ENCODE results near the gene RANBP3L.
"Not testable (repeated sequence)": the region's sequence is repeated elsewhere in the genome, so short reads cannot be mapped to it uniquely, and the experiment has no call there.

The RANBP3L gene

GRCh38 chr5:36285837-36286615, 15.7 kb downstream of the RANBP3L start:
- DNase-seq (ENCODE audit: low read depth) = no peak

- not testable (repeated sequence) for DNase-seq (ENCODE audit: low read depth)
Observed at GRCh38 chr5:36283775-36284174, 17.9 kb downstream of the RANBP3L start.

DNA sequence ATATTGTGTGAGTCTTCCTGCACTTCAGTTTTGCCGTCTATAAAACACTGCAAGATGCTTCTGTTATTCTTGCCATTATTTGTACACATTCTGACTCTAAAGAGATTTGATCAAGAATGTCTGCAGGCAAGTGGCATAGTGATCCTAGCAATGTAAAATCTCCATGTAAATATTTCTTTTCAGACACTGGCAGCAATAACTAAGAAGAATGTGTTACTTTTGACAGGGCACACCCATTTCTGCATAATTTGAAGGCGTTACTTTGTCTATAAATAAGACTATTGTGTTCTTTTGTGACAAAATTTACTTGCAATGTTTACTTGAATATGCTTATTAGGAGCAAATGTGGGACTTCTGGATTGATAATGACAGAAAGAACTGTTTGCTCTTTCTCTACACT, 20.1 kb downstream of the RANBP3L start:
- no peak for DNase-seq (ENCODE audit: low read depth)

DNA sequence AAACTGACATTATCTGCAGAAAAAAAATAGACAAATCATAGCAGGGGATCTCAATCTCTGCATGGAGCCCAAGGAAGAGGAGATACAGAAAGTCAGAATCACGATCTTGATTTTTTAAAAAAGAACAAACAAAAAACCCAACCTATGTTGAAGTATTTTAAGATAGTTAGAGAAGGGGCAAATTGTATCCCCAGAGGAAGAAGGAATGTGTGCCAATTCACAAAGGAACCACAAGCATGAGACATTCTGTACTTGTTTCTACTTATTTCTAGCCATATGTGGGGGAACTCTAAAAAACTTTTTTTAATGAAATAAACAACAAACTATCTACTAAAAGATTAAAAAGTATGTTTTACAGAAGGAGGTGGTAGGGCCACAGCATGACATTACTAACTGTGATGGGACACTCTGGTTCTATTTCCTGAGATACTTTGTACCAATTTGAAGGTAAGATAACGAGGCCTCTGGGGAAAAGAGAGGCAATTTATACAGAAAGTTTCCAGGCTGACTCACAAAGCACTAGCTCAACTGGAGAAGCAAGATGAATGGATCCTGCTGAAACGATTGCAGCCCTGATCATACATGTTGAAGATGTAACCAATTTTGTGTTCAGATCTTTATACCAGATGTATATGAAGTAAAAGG, 22.5 kb downstream of the RANBP3L start:
- no peak for DNase-seq (ENCODE audit: low read depth)

GRCh38 chr5:36277521-36278176, 24.1 kb downstream of the RANBP3L start:
- no peak for DNase-seq (ENCODE audit: low read depth)

DNA sequence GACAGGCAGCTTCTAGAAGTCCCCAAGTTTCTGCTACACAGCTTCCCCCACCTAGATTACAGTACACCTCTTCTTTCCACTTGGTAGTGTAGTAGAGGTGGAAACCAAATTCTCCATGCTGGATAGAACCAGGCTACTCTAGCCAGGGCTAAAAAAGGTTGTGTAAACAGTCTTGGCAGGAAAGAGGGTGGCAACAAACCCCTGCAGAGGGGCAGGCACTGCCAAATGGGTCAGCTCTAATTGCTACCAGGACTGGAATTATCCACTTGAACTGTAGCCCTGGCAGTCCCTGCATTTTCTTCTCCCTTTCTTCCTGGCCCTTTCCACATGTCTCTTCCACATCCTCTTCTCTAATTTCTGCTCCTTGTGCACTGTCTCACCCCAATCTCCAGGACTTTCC, 24.8 kb downstream of the RANBP3L start:
- DNase-seq (ENCODE audit: low read depth) = no peak

DNA sequence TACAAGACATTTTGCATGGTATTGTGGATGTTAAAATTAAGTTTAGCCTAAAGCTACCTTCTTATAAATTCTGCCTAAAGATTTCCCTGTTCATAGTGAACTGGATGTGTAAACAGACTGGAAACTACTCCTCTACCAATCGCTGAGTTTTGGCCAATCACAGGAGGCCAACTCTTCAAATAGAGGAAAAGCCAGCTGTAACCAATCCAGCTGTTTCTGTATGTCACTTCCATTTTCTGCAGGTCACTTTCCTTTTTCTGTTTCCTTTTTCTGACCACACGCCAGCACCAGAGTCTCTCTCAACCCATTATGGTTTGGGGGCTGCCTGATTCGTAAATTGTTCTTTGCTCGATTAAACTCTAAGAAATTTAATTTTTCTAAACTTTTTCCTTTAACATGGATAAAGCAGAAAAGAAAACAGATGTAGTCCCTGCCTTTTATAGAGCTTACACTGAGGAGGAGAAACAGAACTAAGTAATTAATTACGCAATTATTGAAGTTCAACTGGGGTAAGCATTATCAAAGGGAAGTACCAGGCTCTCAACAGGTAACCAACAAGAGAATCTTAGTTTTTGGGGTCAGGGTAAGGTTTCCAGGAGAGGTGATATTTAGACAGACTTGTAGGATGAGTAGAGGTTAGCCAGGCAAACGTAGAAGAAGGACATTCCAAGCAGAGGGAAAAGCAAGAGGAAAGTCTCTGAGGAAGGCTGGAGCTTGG, 27.7 kb downstream of the RANBP3L start:
- DNase-seq (ENCODE audit: low read depth) = no peak

GRCh38 chr5:36272136-36272690, 29.5 kb downstream of the RANBP3L start:
- no peak for DNase-seq (ENCODE audit: low read depth)

DNA sequence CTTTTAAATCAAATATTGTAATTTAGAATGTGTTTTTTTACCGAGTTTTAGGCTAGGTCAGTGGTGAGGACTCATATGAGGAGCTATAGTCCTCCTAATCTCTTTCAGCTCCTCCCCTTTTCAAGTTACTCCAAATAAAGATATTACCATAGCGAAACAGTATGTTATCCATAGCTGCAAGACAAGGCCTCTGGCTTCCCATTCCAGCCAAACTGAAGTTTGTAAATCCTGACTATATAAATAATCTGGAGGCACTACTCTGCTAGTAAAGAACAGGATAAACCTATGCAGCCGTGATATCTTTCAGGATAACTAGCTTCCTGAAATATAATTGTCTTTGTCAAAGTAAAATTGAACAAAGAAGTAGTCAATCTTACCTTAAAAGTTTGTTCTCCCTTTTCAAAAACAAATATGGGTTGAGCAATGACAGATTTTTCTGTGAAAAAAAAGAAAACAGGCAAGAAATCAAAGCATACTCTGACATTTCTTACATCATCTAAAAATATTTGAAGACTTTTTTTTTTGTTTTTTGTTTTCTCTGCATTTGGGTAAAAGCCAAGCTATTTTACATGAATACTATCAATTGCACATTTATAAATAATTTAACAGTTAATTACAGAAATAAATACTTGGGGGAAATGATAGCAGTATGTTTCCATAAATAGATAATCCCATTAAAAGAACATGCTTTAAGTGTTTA, 30.7 kb downstream of the RANBP3L start:
- DNase-seq (ENCODE audit: low read depth) = no peak

DNA sequence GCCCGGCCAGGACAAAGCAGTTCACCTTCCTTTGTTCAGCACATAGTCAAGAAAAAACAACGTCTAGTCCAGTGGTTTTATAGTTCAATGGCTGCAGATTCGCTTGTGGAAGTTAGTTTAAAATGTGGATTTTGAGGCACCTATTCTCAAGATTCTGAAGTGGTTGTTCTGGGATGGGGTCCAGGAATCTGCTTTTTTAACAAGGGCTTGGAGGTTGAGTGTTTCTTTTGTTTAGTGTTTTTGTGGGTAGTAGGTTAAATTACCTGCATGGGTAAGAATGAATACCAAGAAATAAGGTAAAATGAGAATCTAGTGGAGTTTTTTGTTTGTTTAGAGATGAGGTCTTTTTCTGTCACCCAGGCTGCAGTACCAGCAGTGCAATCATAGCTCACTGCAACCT, 31.5 kb downstream of the RANBP3L start:
- DNase-seq (ENCODE audit: low read depth) = no peak

- no peak for DNase-seq (ENCODE audit: low read depth)
Observed at GRCh38 chr5:36269478-36269877, 32.2 kb downstream of the RANBP3L start.

GRCh38 chr5:36267905-36268304, 33.8 kb downstream of the RANBP3L start:
- no peak for DNase-seq (ENCODE audit: low read depth)

GRCh38 chr5:36264202-36264760, 37.4 kb downstream of the RANBP3L start:
- DNase-seq (ENCODE audit: low read depth) = no peak

GRCh38 chr5:36261186-36261585, 40.5 kb downstream of the RANBP3L start:
- no peak for DNase-seq (ENCODE audit: low read depth)

- DNase-seq (ENCODE audit: low read depth) = no peak
Observed at GRCh38 chr5:36253575-36253974, 48.1 kb downstream of the RANBP3L start.

DNA sequence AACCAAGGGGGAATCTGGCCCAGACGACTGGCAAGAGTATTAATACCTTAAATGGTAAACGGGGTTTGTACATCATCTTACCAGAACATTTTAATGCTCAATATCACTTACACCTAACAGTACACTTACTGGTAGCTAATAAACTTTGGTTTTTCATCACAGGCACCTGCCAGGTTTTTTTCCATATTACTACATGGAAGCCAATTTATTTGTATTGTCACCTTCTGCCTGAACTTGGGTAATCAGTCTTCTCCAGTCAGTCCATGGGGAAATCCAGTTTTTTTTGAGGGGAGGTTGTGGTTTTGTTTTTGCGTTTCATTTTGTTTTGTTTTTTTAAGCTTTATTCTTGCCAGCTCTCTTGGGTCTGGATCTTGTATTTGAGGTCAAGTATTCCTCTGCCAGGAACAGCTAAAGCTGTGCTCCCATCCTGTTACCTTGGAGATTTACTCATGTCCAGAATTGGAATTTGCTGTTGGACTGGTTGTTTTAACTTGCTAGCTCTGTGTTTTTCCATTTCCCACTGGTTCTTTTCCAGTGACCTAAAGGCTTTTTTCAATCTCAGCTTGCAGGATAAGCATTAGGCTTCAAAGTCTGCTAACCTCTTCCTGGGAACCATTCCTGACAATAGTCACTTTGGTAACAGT, 48.9 kb downstream of the RANBP3L start:
- DNase-seq (ENCODE audit: low read depth) = no peak

DNA sequence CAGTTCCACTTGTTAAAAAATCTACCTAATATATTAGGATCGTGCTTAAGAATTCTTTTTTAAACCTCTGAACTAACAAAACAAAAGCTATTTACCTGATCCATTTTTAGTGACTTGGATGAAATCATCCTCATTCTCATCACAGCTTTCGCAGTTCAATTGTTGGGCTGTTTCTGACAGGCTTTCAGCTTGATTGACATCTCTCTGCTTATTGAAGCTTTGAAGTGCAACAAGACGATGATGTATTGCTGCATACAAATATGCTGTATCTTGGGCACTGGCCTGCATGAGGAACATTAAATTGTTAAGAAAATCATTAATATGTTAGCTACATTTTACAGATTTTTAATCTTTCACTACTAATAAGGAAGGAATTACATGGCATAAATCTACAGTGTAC, 50.5 kb downstream of the RANBP3L start:
- no peak for DNase-seq (ENCODE audit: low read depth)

GRCh38 chr5:36250427-36250826, 51.3 kb downstream of the RANBP3L start:
- DNase-seq (ENCODE audit: low read depth) = no peak

- no peak for DNase-seq (ENCODE audit: low read depth)
Observed at GRCh38 chr5:36246036-36246800, 55.5 kb downstream of the RANBP3L start.

DNA sequence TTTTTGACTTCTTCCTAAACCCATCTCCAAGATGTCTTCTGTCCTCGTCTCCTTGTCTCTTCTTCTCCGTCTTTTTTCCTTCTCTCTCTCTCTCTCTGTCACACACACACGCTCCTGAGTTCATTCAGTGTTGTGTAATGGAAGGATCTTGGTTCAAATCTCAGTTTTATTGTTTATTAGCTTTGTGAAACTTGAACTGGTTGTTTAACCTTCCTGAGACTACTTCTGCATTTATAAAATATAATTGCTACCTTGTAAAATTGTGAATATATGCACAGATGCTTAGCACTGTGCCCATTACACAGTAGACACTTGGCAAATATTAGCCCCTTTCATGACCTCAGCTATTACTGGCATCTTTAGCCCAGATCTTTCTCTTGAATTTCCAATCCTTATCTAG, 57.6 kb downstream of the RANBP3L start:
- DNase-seq (ENCODE audit: low read depth) = no peak

All from CMK (cell line).